Neural progenitor cell (in vitro differentiated cells): ENCODE data around the gene STAP1. TPM values are rescaled to one million over a fixed set of nuclear protein-coding genes. Genes with fewer than 3 reads are reported as not detected.

Experiments used
- DNase-seq: peaks from one replicate; pipeline ENCODE4 v3.0.0-alpha.2; 2016; ENCODE audit warnings: low spot score
- H2AFZ ChIP-seq: fragments of 200-600 bp; sonication (generic); replicated peaks from 2 replicates; pipeline ENCODE4 v1.6.1; 2016; ENCODE audit warnings: antibody characterized with exemption
- H3F3A ChIP-seq: fragments of 200-600 bp; sonication (generic); 2 replicates; pipeline ENCODE4 v1.6.1; 2016; ENCODE audit warnings: antibody characterized with exemption, low read depth
- H3K27ac ChIP-seq: fragments of 200-600 bp; sonication (generic); 2 replicates; pipeline ENCODE4 v1.5.1; 2016; ENCODE audit warnings: mild to moderate bottlenecking
- H3K27me3 ChIP-seq: fragments of 200-600 bp; sonication (generic); 2 replicates; pipeline ENCODE4 v1.6.1; 2016; ENCODE audit warnings: mild to moderate bottlenecking, moderate library complexity
- H3K36me3 ChIP-seq: fragments of 200-600 bp; sonication (generic); 2 replicates; pipeline ENCODE4 v1.5.1; 2016
- H3K4me1 ChIP-seq: fragments of 200-600 bp; sonication (generic); 2 replicates; pipeline ENCODE4 v1.6.1; 2016; ENCODE audit warnings: mixed run types
- H3K4me2 ChIP-seq: fragments of 200-600 bp; sonication (generic); 2 replicates; pipeline ENCODE4 v1.6.1; 2016
- H3K4me3 ChIP-seq: fragments of 200-600 bp; sonication (generic); 2 replicates; pipeline ENCODE4 v1.5.1; 2016
- H3K79me2 ChIP-seq: fragments of 200-600 bp; sonication (generic); 2 replicates; pipeline ENCODE4 v1.6.1; 2016; ENCODE audit warnings: low read depth
- H3K9ac ChIP-seq: fragments of 200-600 bp; sonication (generic); 2 replicates; pipeline ENCODE4 v1.6.1; 2016
- H3K9me3 ChIP-seq: fragments of 200-600 bp; sonication (generic); 2 replicates; pipeline ENCODE4 v1.5.1; 2016; ENCODE audit warnings: low read depth
- H4K20me1 ChIP-seq: fragments of 200-600 bp; sonication (generic); 2 replicates; pipeline ENCODE4 v1.6.1; 2016; ENCODE audit warnings: low read depth
- H3K27ac Mint-ChIP-seq: 3 replicates; pipeline ENCODE4 v1.8.0; 2021; ENCODE audit warnings: mixed read lengths
- H3K27me3 Mint-ChIP-seq: 2 replicates; pipeline ENCODE4 v1.8.0; 2022; ENCODE audit warnings: low read depth, mild to moderate bottlenecking, inconsistent platforms, moderate library complexity, mixed read lengths; ENCODE audit not compliant: insufficient read depth
- H3K36me3 Mint-ChIP-seq: 3 replicates; pipeline ENCODE4 v1.8.0; 2021; ENCODE audit warnings: mixed read lengths
- H3K4me1 Mint-ChIP-seq: 3 replicates; pipeline ENCODE4 v1.8.0; 2021; ENCODE audit warnings: mixed read lengths
- H3K4me3 Mint-ChIP-seq: 3 replicates; pipeline ENCODE4 v1.8.0; 2021; ENCODE audit warnings: mild to moderate bottlenecking, moderate library complexity, mixed read lengths
- H3K9me3 Mint-ChIP-seq: 3 replicates; pipeline ENCODE4 v1.8.0; 2020; ENCODE audit warnings: mixed read lengths
- CTCF ChIP-seq: fragments of 200-600 bp; sonication (generic); IDR thresholded peaks from 2 replicates; pipeline ENCODE4 v1.5.1; 2017; ENCODE audit warnings: antibody characterized with exemption, mild to moderate bottlenecking
- EZH2 ChIP-seq: fragments of 200-600 bp; sonication (generic); IDR thresholded peaks from 2 replicates; pipeline ENCODE4 v1.6.1; 2017; ENCODE audit warnings: antibody characterized with exemption, mild to moderate bottlenecking, moderate library complexity
- EZH2phosphoT487 ChIP-seq: fragments of 200-600 bp; sonication (generic); IDR thresholded peaks from 2 replicates; pipeline ENCODE4 v1.6.1; 2017; ENCODE audit warnings: antibody characterized with exemption
- total RNA-seq: library from RNA; depleted of rRNA; stranded (reverse); fragments of >200 nt; gene quantifications from 2 replicates; pipeline ENCODE4 v1.2.3, GENCODE V29; 2015; ENCODE audit warnings: low replicate concordance

Gene STAP1
- total RNA-seq, 1 donor from 2014 or later = not detected

DNA sequence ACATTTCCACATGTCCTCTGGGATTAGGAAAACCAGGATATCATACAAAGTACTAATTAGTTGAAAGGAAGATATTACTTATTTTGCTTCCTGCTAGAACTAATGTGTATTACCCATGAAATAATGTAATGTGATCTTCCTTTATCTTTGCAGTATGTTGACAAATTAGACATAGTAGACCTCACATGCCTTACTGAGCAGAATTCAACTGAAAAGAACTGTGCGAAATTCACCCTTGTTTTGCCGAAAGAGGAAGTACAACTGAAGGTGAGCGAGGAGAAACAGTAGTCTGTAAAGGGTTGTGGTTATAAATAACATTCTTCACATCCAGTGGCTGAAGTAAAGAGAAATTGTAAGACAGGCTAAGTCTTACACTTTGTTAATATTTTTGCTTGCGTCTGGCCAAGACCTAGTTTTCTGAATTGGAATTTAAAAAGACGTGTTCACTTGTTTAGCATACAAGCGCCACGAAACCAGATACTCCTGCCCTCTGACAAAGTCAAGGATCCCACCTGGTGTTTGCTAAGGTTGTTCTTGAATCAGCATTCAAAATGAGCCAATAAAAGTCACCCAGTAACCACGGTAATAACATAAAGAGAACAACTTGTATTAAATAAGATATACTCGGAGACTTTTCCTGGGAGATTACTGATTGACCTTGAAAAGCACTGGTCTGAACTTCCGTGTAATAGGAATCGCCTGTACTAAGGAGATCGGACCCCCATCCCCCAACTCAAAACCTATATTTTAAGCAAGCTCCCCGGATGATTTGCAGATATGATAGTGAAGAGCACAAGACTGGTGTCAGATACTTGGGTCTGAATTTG is 16.9 kb downstream of the STAP1 start:
- no peak for TF ChIP-seq EZH2
- no peak for TF ChIP-seq EZH2phosphoT487
- TF ChIP-seq CTCF = no peak
- H3K9ac ChIP-seq = no peak overlapping the region
- no peaks in the 10 kb centered on the region for H3K9me3 Mint-ChIP-seq
- H3K4me3 ChIP-seq = no peak overlapping the region
- H3K27ac ChIP-seq = no peak overlapping the region
- H2AFZ ChIP-seq = peak overlapping the region; percentile 34
- no peak for DNase-seq
- H3K79me2 ChIP-seq = no peaks in the 10 kb centered on the region
- H3K4me2 ChIP-seq = no peak overlapping the region
- no peaks in the 10 kb centered on the region for H3K4me1 Mint-ChIP-seq
- no peaks in the 10 kb centered on the region for H4K20me1 ChIP-seq
- no peaks in the 10 kb centered on the region for H3K36me3 Mint-ChIP-seq
- no peaks in the 10 kb centered on the region for H3F3A ChIP-seq
- H3K36me3 ChIP-seq = no peaks in the 10 kb centered on the region
- no peaks in the 10 kb centered on the region for H3K9me3 ChIP-seq
- H3K4me1 ChIP-seq = no peaks in the 10 kb centered on the region
- H3K27me3 ChIP-seq = no peaks in the 10 kb centered on the region
- no peak overlapping the region for H3K4me3 Mint-ChIP-seq
- H3K27ac Mint-ChIP-seq = no peak overlapping the region
- no peaks in the 10 kb centered on the region for H3K27me3 Mint-ChIP-seq

GRCh38 chr4:67576059-67576466 is 17.5 kb downstream of the STAP1 start:
- no peak overlapping the region for H3K9ac ChIP-seq
- H3K4me3 Mint-ChIP-seq = no peak overlapping the region
- H3F3A ChIP-seq = no peaks in the 10 kb centered on the region
- no peaks in the 10 kb centered on the region for H3K27me3 ChIP-seq
- no peak overlapping the region for H3K27ac Mint-ChIP-seq
- no peak overlapping the region for H3K4me2 ChIP-seq
- H3K4me1 Mint-ChIP-seq = no peaks in the 10 kb centered on the region
- H4K20me1 ChIP-seq = no peaks in the 10 kb centered on the region
- no peaks in the 10 kb centered on the region for H3K4me1 ChIP-seq
- no peak for DNase-seq
- H3K27me3 Mint-ChIP-seq = no peaks in the 10 kb centered on the region
- TF ChIP-seq EZH2phosphoT487 (no peak), EZH2 (no peak), CTCF (no peak)
- no peak overlapping the region for H2AFZ ChIP-seq
- no peaks in the 10 kb centered on the region for H3K79me2 ChIP-seq
- no peaks in the 10 kb centered on the region for H3K9me3 Mint-ChIP-seq
- no peak overlapping the region for H3K27ac ChIP-seq
- no peaks in the 10 kb centered on the region for H3K9me3 ChIP-seq
- no peak overlapping the region for H3K4me3 ChIP-seq
- H3K36me3 Mint-ChIP-seq = no peaks in the 10 kb centered on the region
- H3K36me3 ChIP-seq = no peaks in the 10 kb centered on the region

- Mint-ChIP-seq H3K36me3 (no peaks in the 10 kb centered on the region), H3K4me3 (no peak overlapping the region), H3K9me3 (no peaks in the 10 kb centered on the region), H3K27me3 (no peaks in the 10 kb centered on the region), H3K4me1 (no peaks in the 10 kb centered on the region), H3K27ac (no peak overlapping the region)
- Histone ChIP-seq H3K4me2 (no peak overlapping the region), H3F3A (no peaks in the 10 kb centered on the region), H3K79me2 (no peaks in the 10 kb centered on the region), H4K20me1 (no peaks in the 10 kb centered on the region), H3K9ac (no peak overlapping the region), H2AFZ (no peak overlapping the region), H3K4me3 (no peak overlapping the region), H3K27ac (no peak overlapping the region), H3K4me1 (no peaks in the 10 kb centered on the region), H3K27me3 (no peaks in the 10 kb centered on the region), H3K9me3 (no peaks in the 10 kb centered on the region), H3K36me3 (no peaks in the 10 kb centered on the region)
- no peak for TF ChIP-seq CTCF
- TF ChIP-seq EZH2phosphoT487 = no peak
- TF ChIP-seq EZH2 = no peak
- DNase-seq = no peak
Measured at GRCh38 chr4:67576538-67576937, 18.0 kb downstream of the STAP1 start.
